HL-60 (cell line): Measurements from ENCODE around the gene FBXL15.

Source experiments
- DNase-seq, 2 experiments: peaks; one replicate each; pipeline ENCODE4 v3.0.0-alpha.2; 2010 to 2020; ENCODE audit warnings: low read depth in 1 of 2, low spot score in 1 of 2
- H3K27ac ChIP-seq: fragments of 250-450 bp; sonication (Bioruptor Pico); replicated peaks from 2 replicates; pipeline ENCODE4 v1.5.1; 2020; ENCODE audit warnings: mild to moderate bottlenecking, moderate library complexity
- H3K27me3 ChIP-seq: fragments of 250-450 bp; sonication (Bioruptor Pico); 2 replicates; pipeline ENCODE4 v1.5.1; 2021; ENCODE audit warnings: mild to moderate bottlenecking, moderate library complexity; ENCODE audit not compliant: insufficient read depth, poor library complexity, severe bottlenecking
- H3K4me3 ChIP-seq: replicated peaks from 2 replicates; pipeline ENCODE4 v1.5.1; 2011; ENCODE audit warnings: mild to moderate bottlenecking, control low read depth, low read length; ENCODE audit not compliant: insufficient read depth
- GABPA ChIP-seq: IDR thresholded peaks from 2 replicates; pipeline ENCODE4 v1.6.1; 2012; ENCODE audit warnings: low read depth
- POLR2AphosphoS5 ChIP-seq: IDR thresholded peaks from 2 replicates; pipeline ENCODE4 v1.6.1; 2012; ENCODE audit warnings: low read depth
- SPI1 ChIP-seq: IDR thresholded peaks from 2 replicates; pipeline ENCODE4 v1.6.1; 2012; ENCODE audit warnings: low read depth, mild to moderate bottlenecking, borderline replicate concordance
- TF ChIP-seq, protein P1 (sequence below): IDR thresholded peaks from 2 replicates; pipeline ENCODE4 v1.6.1; 2012; ENCODE audit warnings: low read depth; ENCODE audit not compliant: insufficient replicate concordance
- TF ChIP-seq, protein P2 (sequence below): IDR thresholded peaks from one replicate; pipeline ENCODE4 v1.5.1; 2011; ENCODE audit warnings: low read length, control low read depth, inconsistent platforms; ENCODE audit not compliant: insufficient read depth

Gene FBXL15

GRCh38 chr10:102396317-102396650 lies 24.4 kb upstream of the FBXL15 start:
- Histone ChIP-seq H3K27ac (no peak overlapping the region), H3K4me3 (no peak overlapping the region), H3K27me3 (peaks cover 8% of the 10 kb centered on the region)
- TF ChIP-seq, protein P1, sequence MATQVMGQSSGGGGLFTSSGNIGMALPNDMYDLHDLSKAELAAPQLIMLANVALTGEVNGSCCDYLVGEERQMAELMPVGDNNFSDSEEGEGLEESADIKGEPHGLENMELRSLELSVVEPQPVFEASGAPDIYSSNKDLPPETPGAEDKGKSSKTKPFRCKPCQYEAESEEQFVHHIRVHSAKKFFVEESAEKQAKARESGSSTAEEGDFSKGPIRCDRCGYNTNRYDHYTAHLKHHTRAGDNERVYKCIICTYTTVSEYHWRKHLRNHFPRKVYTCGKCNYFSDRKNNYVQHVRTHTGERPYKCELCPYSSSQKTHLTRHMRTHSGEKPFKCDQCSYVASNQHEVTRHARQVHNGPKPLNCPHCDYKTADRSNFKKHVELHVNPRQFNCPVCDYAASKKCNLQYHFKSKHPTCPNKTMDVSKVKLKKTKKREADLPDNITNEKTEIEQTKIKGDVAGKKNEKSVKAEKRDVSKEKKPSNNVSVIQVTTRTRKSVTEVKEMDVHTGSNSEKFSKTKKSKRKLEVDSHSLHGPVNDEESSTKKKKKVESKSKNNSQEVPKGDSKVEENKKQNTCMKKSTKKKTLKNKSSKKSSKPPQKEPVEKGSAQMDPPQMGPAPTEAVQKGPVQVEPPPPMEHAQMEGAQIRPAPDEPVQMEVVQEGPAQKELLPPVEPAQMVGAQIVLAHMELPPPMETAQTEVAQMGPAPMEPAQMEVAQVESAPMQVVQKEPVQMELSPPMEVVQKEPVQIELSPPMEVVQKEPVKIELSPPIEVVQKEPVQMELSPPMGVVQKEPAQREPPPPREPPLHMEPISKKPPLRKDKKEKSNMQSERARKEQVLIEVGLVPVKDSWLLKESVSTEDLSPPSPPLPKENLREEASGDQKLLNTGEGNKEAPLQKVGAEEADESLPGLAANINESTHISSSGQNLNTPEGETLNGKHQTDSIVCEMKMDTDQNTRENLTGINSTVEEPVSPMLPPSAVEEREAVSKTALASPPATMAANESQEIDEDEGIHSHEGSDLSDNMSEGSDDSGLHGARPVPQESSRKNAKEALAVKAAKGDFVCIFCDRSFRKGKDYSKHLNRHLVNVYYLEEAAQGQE, result no peak
- TF ChIP-seq GABPA (no peak), SPI1 (no peak)
- DNase-seq, result no peak

GRCh38 chr10:102396730-102397151 lies 23.9 kb upstream of the FBXL15 start:
- no peak overlapping the region for H3K27ac ChIP-seq
- DNase-seq, result no peak

DNA sequence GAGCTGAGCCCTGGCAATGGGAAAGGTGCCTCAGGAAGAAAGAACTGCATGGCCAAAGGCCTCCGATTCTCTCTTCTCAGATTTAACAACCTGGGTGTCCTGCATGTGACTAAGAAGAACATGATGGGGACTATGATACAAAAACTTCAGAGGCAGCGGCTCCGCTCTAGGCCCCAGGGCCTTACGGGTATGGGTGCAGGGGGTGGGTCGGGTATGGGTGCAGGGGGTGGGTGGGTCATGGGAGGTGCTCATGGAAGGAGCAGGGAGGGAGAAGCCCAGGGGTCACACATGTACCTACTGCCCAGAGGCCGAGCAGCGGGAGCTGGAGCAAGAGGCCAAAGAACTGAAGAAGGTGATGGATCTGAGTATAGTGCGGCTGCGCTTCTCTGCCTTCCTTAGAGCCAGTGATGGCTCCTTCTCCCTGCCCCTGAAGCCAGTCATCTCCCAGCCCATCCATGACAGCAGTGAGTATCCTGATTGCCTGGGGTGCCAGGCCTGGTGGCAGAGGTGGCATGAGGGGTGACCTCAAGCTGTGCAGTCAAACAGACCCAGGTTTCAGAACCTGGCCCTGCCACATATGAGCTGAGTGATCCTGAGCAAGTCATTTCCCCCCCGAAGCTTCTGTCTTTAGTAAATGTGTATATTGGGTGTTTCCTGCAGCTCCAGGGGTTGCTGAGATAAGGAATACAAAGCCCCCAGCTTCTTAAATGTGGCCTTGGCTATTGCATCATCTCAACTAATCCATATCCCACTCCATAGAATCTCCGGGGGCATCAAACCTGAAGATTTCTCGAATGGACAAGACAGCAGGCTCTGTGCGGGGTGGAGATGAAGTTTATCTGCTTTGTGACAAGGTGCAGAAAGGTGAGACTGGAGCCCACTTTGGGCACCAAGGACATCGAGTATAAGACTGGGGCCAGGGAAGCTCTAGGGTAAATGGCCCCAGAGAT lies 23.1 kb upstream of the FBXL15 start:
- H3K27ac ChIP-seq, result no peak overlapping the region

More at GRCh38 chr10:102396730-102397151, 23.9 kb upstream of the FBXL15 start:
- Histone ChIP-seq H3K4me3 (no peak overlapping the region), H3K27me3 (peaks cover 8% of the 10 kb centered on the region)
- TF ChIP-seq POLR2AphosphoS5 (no peak), SPI1 (no peak), GABPA (no peak)
- TF ChIP-seq, protein P2, sequence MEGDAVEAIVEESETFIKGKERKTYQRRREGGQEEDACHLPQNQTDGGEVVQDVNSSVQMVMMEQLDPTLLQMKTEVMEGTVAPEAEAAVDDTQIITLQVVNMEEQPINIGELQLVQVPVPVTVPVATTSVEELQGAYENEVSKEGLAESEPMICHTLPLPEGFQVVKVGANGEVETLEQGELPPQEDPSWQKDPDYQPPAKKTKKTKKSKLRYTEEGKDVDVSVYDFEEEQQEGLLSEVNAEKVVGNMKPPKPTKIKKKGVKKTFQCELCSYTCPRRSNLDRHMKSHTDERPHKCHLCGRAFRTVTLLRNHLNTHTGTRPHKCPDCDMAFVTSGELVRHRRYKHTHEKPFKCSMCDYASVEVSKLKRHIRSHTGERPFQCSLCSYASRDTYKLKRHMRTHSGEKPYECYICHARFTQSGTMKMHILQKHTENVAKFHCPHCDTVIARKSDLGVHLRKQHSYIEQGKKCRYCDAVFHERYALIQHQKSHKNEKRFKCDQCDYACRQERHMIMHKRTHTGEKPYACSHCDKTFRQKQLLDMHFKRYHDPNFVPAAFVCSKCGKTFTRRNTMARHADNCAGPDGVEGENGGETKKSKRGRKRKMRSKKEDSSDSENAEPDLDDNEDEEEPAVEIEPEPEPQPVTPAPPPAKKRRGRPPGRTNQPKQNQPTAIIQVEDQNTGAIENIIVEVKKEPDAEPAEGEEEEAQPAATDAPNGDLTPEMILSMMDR, result no peak
- TF ChIP-seq, protein P1, result no peak

More for the DNA sequence above, 23.1 kb upstream of the FBXL15 start:
- TF ChIP-seq, protein P2, result no peak
- TF ChIP-seq, protein P1, result no peak
- TF ChIP-seq SPI1, result no peak
- TF ChIP-seq POLR2AphosphoS5, result no peak
- Histone ChIP-seq H3K4me3 (no peak overlapping the region), H3K27me3 (peaks cover 7% of the 10 kb centered on the region)
- no peak for DNase-seq
